Endodermal cell (in vitro differentiated cells): Measurements from ENCODE around the gene TLNRD1. TPM values are rescaled to one million over a fixed set of nuclear protein-coding genes. Genes with fewer than 3 reads are reported as not detected.

Experiments
- DNase-seq: peaks from one replicate; pipeline ENCODE4 v3.0.0-alpha.2; 2017
- H3K27ac ChIP-seq: 2 replicates; pipeline ENCODE4 v1.5.1; 2013; ENCODE audit warnings: mild to moderate bottlenecking, low read depth, low read length, moderate library complexity
- H3K27me3 ChIP-seq: 2 replicates; pipeline ENCODE4 v1.6.1; 2013; ENCODE audit warnings: mild to moderate bottlenecking, low read length, moderate library complexity; ENCODE audit not compliant: insufficient read depth, control insufficient read depth, poor library complexity, severe bottlenecking
- H3K36me3 ChIP-seq: 2 replicates; pipeline ENCODE4 v1.7.0; 2013; ENCODE audit warnings: mild to moderate bottlenecking, low read length, moderate library complexity; ENCODE audit not compliant: control insufficient read depth, insufficient read depth
- H3K4me1 ChIP-seq: one replicate; pipeline ENCODE4 v1.7.0; 2013; ENCODE audit warnings: low read length; ENCODE audit not compliant: control insufficient read depth, insufficient read depth
- H3K4me3 ChIP-seq: 2 replicates; pipeline ENCODE4 v1.5.1; 2013; ENCODE audit warnings: mild to moderate bottlenecking, low read length, moderate library complexity
- H3K9ac ChIP-seq: 2 replicates; pipeline ENCODE4 v1.6.1; 2013; ENCODE audit warnings: mild to moderate bottlenecking, low read length, moderate library complexity; ENCODE audit not compliant: poor library complexity, severe bottlenecking; ENCODE audit errors: extremely low read depth
- H3K9me3 ChIP-seq: 2 replicates; pipeline ENCODE4 v1.6.1; 2013; ENCODE audit warnings: mild to moderate bottlenecking, low read length, moderate library complexity; ENCODE audit not compliant: control insufficient read depth
- H3K27ac Mint-ChIP-seq: 2 replicates; pipeline ENCODE4 v1.8.0; 2020; ENCODE audit warnings: mixed read lengths
- H3K27me3 Mint-ChIP-seq: 2 replicates; pipeline ENCODE4 v1.8.0; 2021; ENCODE audit warnings: mild to moderate bottlenecking, mixed read lengths; ENCODE audit not compliant: insufficient read depth
- H3K36me3 Mint-ChIP-seq: 2 replicates; pipeline ENCODE4 v1.8.0; 2020; ENCODE audit warnings: low read depth, mixed read lengths
- H3K4me1 Mint-ChIP-seq: 2 replicates; pipeline ENCODE4 v1.8.0; 2020; ENCODE audit warnings: mixed read lengths
- H3K4me3 Mint-ChIP-seq: 2 replicates; pipeline ENCODE4 v1.8.0; 2020; ENCODE audit warnings: mild to moderate bottlenecking, moderate library complexity, mixed read lengths
- H3K9me3 Mint-ChIP-seq: 2 replicates; pipeline ENCODE4 v1.8.0; 2020; ENCODE audit warnings: mild to moderate bottlenecking, mixed read lengths
- CTCF ChIP-seq: fragments of 200-600 bp; sonication (generic); conservative IDR thresholded peaks from 2 replicates; pipeline ENCODE4 v1.5.0; 2021; ENCODE audit warnings: antibody characterized with exemption, mild to moderate bottlenecking
- WGBS, 2 experiments: methylation state at CpG; one replicate each; pipeline versions ENCODE4 v1.1.5 to v1.1.7; 2013; ENCODE audit warnings: missing lambda C conversion rate in 2 of 2, mixed read lengths in 1 of 2; ENCODE audit not compliant: insufficient coverage in 1 of 2, insufficient read length in 1 of 2; 5-methylcytosine and 5-hydroxymethylcytosine counted together
- total RNA-seq, 2 donors: library from RNA; stranded (reverse); fragmentation: NEBNext Ultra II Directional in 1 of 2; extraction: Animal tissue kit (Norgen Biotek cat#: 25700) in 1 of 2; gene quantifications; 2 replicates in 1 of 2; 3 replicates in 1 of 2; pipeline ENCODE4 v1.2.1, GENCODE V29; 2021

The TLNRD1 gene
- total RNA-seq, 2 donors from 2014 or later, result 25.1 to 28.2 TPM

- Histone ChIP-seq H3K36me3 (no peaks in the 10 kb centered on the region), H3K27ac (no peak overlapping the region), H3K9me3 (no peaks in the 10 kb centered on the region), H3K4me1 (no peaks in the 10 kb centered on the region), H3K27me3 (no peaks in the 10 kb centered on the region), H3K4me3 (no peak overlapping the region), H3K9ac (no peak overlapping the region)
- Mint-ChIP-seq H3K27me3 (no peaks in the 10 kb centered on the region), H3K36me3 (no peaks in the 10 kb centered on the region), H3K9me3 (no peaks in the 10 kb centered on the region), H3K4me1 (no peaks in the 10 kb centered on the region), H3K27ac (no peak overlapping the region), H3K4me3 (no peak overlapping the region)
- no peak for DNase-seq
- TF ChIP-seq CTCF, result no peak
- 80 to 92% methylated on average over 1 to 3 of the region's 3 CpGs for WGBS, 2 experiments
These were observed 47.2 kb downstream of the TLNRD1 start for GRCh38 chr15:81047928-81048327.

- 86 to 93% methylated on average over 2 to 4 of the region's 4 CpGs for WGBS, 2 experiments
- Mint-ChIP-seq H3K36me3 (no peaks in the 10 kb centered on the region), H3K4me3 (no peak overlapping the region), H3K4me1 (no peaks in the 10 kb centered on the region), H3K27me3 (no peaks in the 10 kb centered on the region), H3K9me3 (no peaks in the 10 kb centered on the region), H3K27ac (no peak overlapping the region)
- Histone ChIP-seq H3K4me1 (no peaks in the 10 kb centered on the region), H3K9ac (no peak overlapping the region), H3K27ac (peak overlapping the region; percentile 40), H3K27me3 (no peaks in the 10 kb centered on the region), H3K4me3 (no peak overlapping the region), H3K36me3 (no peaks in the 10 kb centered on the region), H3K9me3 (no peaks in the 10 kb centered on the region)
- no peak for TF ChIP-seq CTCF
- DNase-seq, result no peak
These were observed 49.1 kb downstream of the TLNRD1 start for GRCh38 chr15:81049835-81050234.

- H3K4me1 Mint-ChIP-seq, result no peaks in the 10 kb centered on the region
- H3K4me3 Mint-ChIP-seq, result no peak overlapping the region
- no peaks in the 10 kb centered on the region for H3K9me3 Mint-ChIP-seq
- Histone ChIP-seq H3K27me3 (no peaks in the 10 kb centered on the region), H3K4me1 (no peaks in the 10 kb centered on the region), H3K9me3 (no peaks in the 10 kb centered on the region), H3K9ac (no peak overlapping the region), H3K4me3 (no peak overlapping the region), H3K36me3 (no peaks in the 10 kb centered on the region), H3K27ac (no peak overlapping the region)
- DNase-seq, result no peak
- no peak for TF ChIP-seq CTCF
- no peaks in the 10 kb centered on the region for H3K36me3 Mint-ChIP-seq
- no peaks in the 10 kb centered on the region for H3K27me3 Mint-ChIP-seq
- no peak overlapping the region for H3K27ac Mint-ChIP-seq
These were observed 49.5 kb downstream of the TLNRD1 start for GRCh38 chr15:81050259-81050658.
